HepG2 (cell line): ENCODE data around the gene SH2D3A. TPM values are rescaled to one million over a fixed set of nuclear protein-coding genes. Genes with fewer than 3 reads are reported as not detected.
A peak's percentile ranks its signal among the peaks of the same experiment; 100 is the strongest.

Source experiments
- ATAC-seq: fragments of 200-7000 bp; cut with Tn5 transposase; 3 replicates; pipeline ENCODE4 v1.9.1; 2020; ENCODE audit warnings: mild to moderate bottlenecking, moderate library complexity
- BruUV-seq: library from RNA; stranded (reverse); fragments of 400-500 nt; replicated peaks from 2 replicates; lab custom pipeline; 2021; lab: Mats Ljungman, UMichigan
- CTCF ChIA-PET: fragments of 300-600 bp; formaldehyde crosslinking; extraction: SDS; loops from one replicate; lab custom pipeline; 2021; ENCODE audit warnings: low total read pairs, inconsistent platforms, low intra/inter-chr PET ratio; lab: Yijun Ruan, JAX
- POLR2A ChIA-PET: fragments of 350-600 bp; sonication (Branson Sonifier 250); formaldehyde crosslinking; loops from one replicate; lab custom pipeline; 2020; ENCODE audit warnings: antibody characterized with exemption, inconsistent platforms; lab: Yijun Ruan, JAX
- DNase-seq: peaks from one replicate; pipeline ENCODE4 v3.0.0-alpha.2; 2015; ENCODE audit warnings: low spot score
- FAIRE-seq: peaks from 3 replicates; lab custom pipeline; 2011; peaks lifted over from hg19 to GRCh38; lab: Jason Lieb, UNC
- H2AFZ ChIP-seq: one replicate; pipeline ENCODE4 v1.6.1; 2011; ENCODE audit warnings: low read length, inconsistent platforms
- H3K27ac ChIP-seq: fragments of 300-600 bp; 3 replicates; pipeline ENCODE4 v1.8.0; 2011; ENCODE audit warnings: mixed run types, mild to moderate bottlenecking, mixed read lengths, low read length, inconsistent platforms; ENCODE audit not compliant: insufficient read depth; ENCODE audit errors: extremely low read length
- H3K27me3 ChIP-seq, 2 experiments: fragments of 200-600 bp in 1 of 2; 2 replicates in 1 of 2; 3 replicates in 1 of 2; pipeline versions ENCODE4 v1.6.0 to v1.8.0; 2011; ENCODE audit warnings: low read length in 2 of 2, mild to moderate bottlenecking in 2 of 2, moderate library complexity in 2 of 2, inconsistent platforms in 1 of 2; ENCODE audit not compliant: insufficient read depth in 2 of 2, control insufficient read depth in 1 of 2
- H3K36me3 ChIP-seq, 2 experiments: fragments of 200-600 bp in 1 of 2; replicated peaks in 1 of 2; 2 replicates in 1 of 2; 3 replicates in 1 of 2; pipeline versions ENCODE4 v1.5.1 to v1.8.0; 2011; ENCODE audit warnings: low read length in 2 of 2, inconsistent platforms in 1 of 2; ENCODE audit not compliant: insufficient read depth in 2 of 2, control insufficient read depth in 1 of 2
- H3K4me1 ChIP-seq: 2 replicates; pipeline ENCODE4 v1.5.1; 2012; ENCODE audit warnings: low read length, inconsistent platforms; ENCODE audit not compliant: insufficient read depth
- H3K4me2 ChIP-seq: 2 replicates; pipeline ENCODE4 v1.6.0; 2011; ENCODE audit warnings: low read depth, low read length, inconsistent platforms
- H3K4me3 ChIP-seq, 3 experiments: fragments of 200-600 bp in 1 of 3; sonication (generic), shearing (Covaris generic) in 1 of 3; replicated peaks in 1 of 3; 2 replicates each; pipeline ENCODE4 v1.5.1; 2011 to 2016; ENCODE audit warnings: low read length in 3 of 3, inconsistent platforms in 2 of 3, low read depth in 2 of 3, mild to moderate bottlenecking in 2 of 3, control low read depth in 1 of 3, mixed read lengths in 1 of 3; ENCODE audit not compliant: insufficient read depth in 1 of 3
- H3K79me2 ChIP-seq: one replicate; pipeline ENCODE4 v1.6.1; 2011; ENCODE audit warnings: low read length, inconsistent platforms; ENCODE audit not compliant: insufficient read depth
- H3K9ac ChIP-seq: 2 replicates; pipeline ENCODE4 v1.6.0; 2011; ENCODE audit warnings: mild to moderate bottlenecking, low read depth, low read length, inconsistent platforms; ENCODE audit not compliant: insufficient read depth
- H3K9me3 ChIP-seq: 2 replicates; pipeline ENCODE4 v1.5.1; 2012; ENCODE audit warnings: mild to moderate bottlenecking, low read length
- H4K20me1 ChIP-seq: 2 replicates; pipeline ENCODE4 v1.6.0; 2011; ENCODE audit warnings: inconsistent platforms, mild to moderate bottlenecking, low read length, moderate library complexity; ENCODE audit not compliant: insufficient read depth
- CAMTA2 ChIP-seq: sonication (generic); formaldehyde crosslinking; IDR thresholded peaks from 2 replicates; pipeline ENCODE4 v1.4.0; 2020; ENCODE audit warnings: mild to moderate bottlenecking, missing genetic modification reagents, borderline replicate concordance
- CTCF ChIP-seq: sonication (generic); formaldehyde crosslinking; IDR thresholded peaks from 2 replicates; pipeline ENCODE4 v1.5.0; 2020; ENCODE audit warnings: mild to moderate bottlenecking, missing genetic modification reagents, moderate library complexity
- FOXJ3 ChIP-seq: sonication (generic); formaldehyde crosslinking; IDR thresholded peaks from 2 replicates; pipeline ENCODE4 v1.4.0; 2020; ENCODE audit warnings: missing genetic modification reagents, mild to moderate bottlenecking, borderline replicate concordance
- GABPA ChIP-seq, 2 experiments: IDR thresholded peaks; 2 replicates each; pipeline ENCODE4 v1.6.1; 2011 to 2016; ENCODE audit warnings: low read depth in 2 of 2, low read length in 1 of 2, missing biosample characterization in 1 of 2, missing genetic modification characterization in 1 of 2
- HDAC2 ChIP-seq: sonication (generic); formaldehyde crosslinking; IDR thresholded peaks from 2 replicates; pipeline ENCODE4 v1.4.0; 2020; ENCODE audit warnings: missing genetic modification reagents
- HNF1B ChIP-seq: sonication (generic); formaldehyde crosslinking; IDR thresholded peaks from 2 replicates; pipeline ENCODE4 v1.5.1; 2020; ENCODE audit warnings: mild to moderate bottlenecking, moderate library complexity, missing genetic modification reagents
- HNRNPUL1 ChIP-seq: fragments of 200-400 bp; formaldehyde crosslinking; IDR thresholded peaks from 2 replicates; pipeline ENCODE4 v1.6.1; 2017; ENCODE audit warnings: low read depth, mild to moderate bottlenecking, low read length, moderate library complexity
- HOXA3 ChIP-seq: sonication (generic); formaldehyde crosslinking; IDR thresholded peaks from 2 replicates; pipeline ENCODE4 v1.5.0; 2020; ENCODE audit warnings: missing genetic modification reagents
- NFKBIZ ChIP-seq: IDR thresholded peaks from 2 replicates; pipeline ENCODE4 v1.6.1; 2018; ENCODE audit warnings: missing genetic modification reagents, missing compliant biosample characterization
- PHF21A ChIP-seq: sonication (generic); formaldehyde crosslinking; IDR thresholded peaks from 2 replicates; pipeline ENCODE4 v1.5.0; 2020; ENCODE audit warnings: mild to moderate bottlenecking, missing genetic modification reagents
- RAD21 ChIP-seq: fragments of 450-650 bp; formaldehyde crosslinking; IDR thresholded peaks from 2 replicates; pipeline ENCODE4 v1.5.0; 2020; ENCODE audit warnings: mild to moderate bottlenecking
- RCOR2 ChIP-seq: IDR thresholded peaks from 2 replicates; pipeline ENCODE4 v1.6.1; 2016; ENCODE audit warnings: missing biosample characterization, missing genetic modification reagents
- SALL1 ChIP-seq: sonication (generic); formaldehyde crosslinking; IDR thresholded peaks from 2 replicates; pipeline ENCODE4 v1.8.0; 2022; ENCODE audit warnings: mild to moderate bottlenecking, missing genetic modification reagents
- SCMH1 ChIP-seq: sonication (generic); formaldehyde crosslinking; IDR thresholded peaks from 2 replicates; pipeline ENCODE4 v1.9.0; 2021; ENCODE audit warnings: missing genetic modification reagents, mild to moderate bottlenecking, borderline replicate concordance
- SMARCE1 ChIP-seq: fragments of 450-650 bp; IDR thresholded peaks from 2 replicates; pipeline ENCODE4 v1.6.1; 2017; ENCODE audit warnings: borderline replicate concordance
- SMC3 ChIP-seq: IDR thresholded peaks from 2 replicates; pipeline ENCODE4 v1.6.1; 2011; ENCODE audit warnings: low read length, improper control_type of control experiment
- SP2 ChIP-seq: sonication (generic); formaldehyde crosslinking; IDR thresholded peaks from 2 replicates; pipeline ENCODE4 v1.5.1; 2020; ENCODE audit warnings: mild to moderate bottlenecking, missing genetic modification reagents
- SRF ChIP-seq: IDR thresholded peaks from 2 replicates; pipeline ENCODE4 v1.6.1; 2011; ENCODE audit warnings: mild to moderate bottlenecking, low read depth, low read length, moderate library complexity
- TAF15 ChIP-seq: fragments of 200-400 bp; formaldehyde crosslinking; IDR thresholded peaks from one replicate; pipeline ENCODE4 v1.6.1; 2018; ENCODE audit warnings: mild to moderate bottlenecking, low read depth, low read length; ENCODE audit not compliant: poor library complexity, severe bottlenecking
- ZNF629 ChIP-seq: sonication (generic); formaldehyde crosslinking; conservative IDR thresholded peaks from 2 replicates; pipeline ENCODE4 v1.5.0; 2020; ENCODE audit warnings: missing genetic modification reagents
- WGBS: methylation state at CpG from one replicate; pipeline ENCODE4 v1.1.6; 2017; ENCODE audit warnings: low lambda C conversion rate; 5-methylcytosine and 5-hydroxymethylcytosine counted together
- in situ Hi-C: cut with HindIII; loops from 2 replicates; pipeline ENCODE4 v1.10.0; 2017; ENCODE audit warnings: low pct_unique_long_range_greater_than_20kb; ENCODE audit not compliant: extremely low pct_ligation_motif_present
- intact Hi-C: fragments of 100-400 bp; cut with micrococcal nuclease; formaldehyde crosslinking; loops from one replicate; pipeline ENCODE4 v1.10.0; 2022; ENCODE audit not compliant: unreplicated experiment
- polyA plus RNA-seq, 8 experiments: library from polyadenylated mRNA; depleted of rRNA in 3 of 8; stranded (reverse) in 7 of 8; unstranded in 1 of 8; fragments of >200 nt; fragmentation: Illumina TruSeq in 4 of 8; extraction: Trizol in 4 of 8; gene quantifications; 2 replicates each; pipeline versions ENCODE4 v1.2.1 to v1.2.3, GENCODE V29; 2011 to 2016; ENCODE audit warnings: low read depth in 4 of 8, missing spikeins in 1 of 8, mixed read lengths in 1 of 8; ENCODE audit not compliant: insufficient read depth in 1 of 8
- total RNA-seq, 5 experiments: library from RNA; depleted of rRNA; stranded (reverse); fragments of >200 nt; fragmentation: Illumina TruSeq; extraction: Trizol; gene quantifications; 2 replicates each; pipeline ENCODE4 v1.2.3, GENCODE V29; 2016; ENCODE audit warnings: low read depth in 1 of 5

The SH2D3A gene
- total and polyA plus RNA-seq, 2 of the 13 experiments (the other 11 are each of a cell fraction or from before 2014, with no cell fraction given), result 1.0 to 2.2 TPM

- ATAC-seq (peak; percentile 27; the same call in 2 of the 3 replicates), DNase-seq (no peak), FAIRE-seq (no peak)
- Histone ChIP-seq H3K9ac (no peak overlapping the region), H3K27me3 (no peaks in the 10 kb centered on the region), H3K9me3 (no peaks in the 10 kb centered on the region), H3K4me3 (no peak overlapping the region), H3K27ac (no peak overlapping the region), H3K36me3 (no peaks in the 10 kb centered on the region), H4K20me1 (no peaks in the 10 kb centered on the region), H3K79me2 (no peaks in the 10 kb centered on the region), H3K4me2 (no peak overlapping the region), H3K4me1 (peaks cover 40% of the 10 kb centered on the region), H2AFZ (no peak overlapping the region)
- intact Hi-C loops, result loop anchor here (1.0 kb wide), 1 partner anchor 31 kb away; no protein-coding TSS in a partner anchor
- 32% methylated on average over 11 of the region's 11 CpGs for WGBS
- in situ Hi-C loops, result no loop called here
- CTCF ChIA-PET, result interaction anchor here (1.7 kb wide), 1 partner anchor 31 kb away, joined by 17 read pairs; the partner anchor contains the start of genes GPR108 and TRIP10
- no TSS peak for BruUV-seq
- POLR2A ChIA-PET, result interaction anchor here (1.0 kb wide), 1 partner anchor 88 kb away, joined by 3 read pairs; no protein-coding TSS in a partner anchor
- TF ChIP-seq CTCF (CRISPR knock-in tag), result peak; percentile 61
- TF ChIP-seq ZNF629 (CRISPR knock-in tag), result peak; percentile 70
- TF ChIP-seq SP2 (CRISPR knock-in tag), result no peak
- TF ChIP-seq SCMH1 (CRISPR knock-in tag), result no peak
- no peak for TF ChIP-seq CAMTA2 (CRISPR knock-in tag)
- no peak for TF ChIP-seq HNRNPUL1
- no peak for TF ChIP-seq HDAC2 (CRISPR knock-in tag)
- no peak for TF ChIP-seq GABPA (IDR thresholded peaks at IDR 0.05; ENCODE audit: low read depth, low read length)
- TF ChIP-seq GABPA (CRISPR knock-in tag; IDR thresholded peaks at IDR 0.05; ENCODE audit: low read depth), result no peak
- no peak for TF ChIP-seq SRF
- TF ChIP-seq SMARCE1, result no peak
- TF ChIP-seq HOXA3, result no peak
- no peak for TF ChIP-seq FOXJ3 (CRISPR knock-in tag)
- TF ChIP-seq RCOR2 (CRISPR knock-in tag), result no peak
- no peak for TF ChIP-seq HNF1B
- peak; percentile 64; the same call in 1 of the 2 replicates for TF ChIP-seq RAD21
- TF ChIP-seq TAF15, result no peak
- TF ChIP-seq PHF21A (CRISPR knock-in tag), result no peak
- no peak for TF ChIP-seq SALL1 (CRISPR knock-in tag)
- TF ChIP-seq SMC3, result peak; percentile 55; the same call in 1 of the 2 replicates
- no peak for TF ChIP-seq NFKBIZ (CRISPR knock-in tag)
Observed at GRCh38 chr19:6769006-6769619, 1.9 kb upstream of the SH2D3A start.
